T47D (cell line): Measurements from ENCODE around the gene TTC5.
"Not testable (repeated sequence)": the region's sequence is repeated elsewhere in the genome, so short reads cannot be mapped to it uniquely, and the experiment has no call there.

Experiments used
- DNase-seq, 2 experiments: peaks; one replicate each; pipeline versions ENCODE4 v3.0.0 to v3.0.0-alpha.2; 2011 to 2012; ENCODE audit warnings: low read depth in 1 of 2, low spot score in 1 of 2
- JUND ChIP-seq: IDR thresholded peaks from 2 replicates; pipeline ENCODE4 v1.6.1; 2012; ENCODE audit warnings: low read depth
- in situ Hi-C: cut with HindIII; loops from 2 replicates; pipeline ENCODE4 v1.10.0; 2016; ENCODE audit warnings: low sequenced_read_pairs, low pct_unique_long_range_greater_than_20kb

Gene TTC5

DNA sequence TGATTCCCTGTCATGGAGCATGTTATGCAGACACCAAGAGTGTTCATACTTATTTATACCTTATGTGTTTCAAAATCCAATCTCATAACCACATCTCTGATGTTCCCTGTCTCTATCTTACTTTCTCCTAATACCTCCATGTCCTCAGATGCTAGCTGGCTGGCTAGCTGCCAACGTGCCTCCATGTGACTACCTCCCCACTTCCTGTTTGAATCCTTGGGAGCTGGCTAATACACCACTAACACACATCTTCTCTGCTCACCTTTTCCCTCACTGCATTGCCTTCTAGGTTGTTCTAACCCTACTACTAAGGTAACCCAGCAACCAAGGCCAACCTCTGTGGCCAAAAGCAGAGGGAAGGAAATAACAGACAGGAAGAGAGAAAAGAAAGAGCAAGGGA is 27.3 kb downstream of the TTC5 start:
- no peak for DNase-seq
- in situ Hi-C loops, result no loop called here
- TF ChIP-seq JUND, result no peak

GRCh38 chr14:20277409-20277808 is 28.3 kb downstream of the TTC5 start:
- in situ Hi-C loops, result no loop called here
- TF ChIP-seq JUND, result no peak
- no peak for DNase-seq

GRCh38 chr14:20274062-20274461 is 31.7 kb downstream of the TTC5 start:
- no peak for TF ChIP-seq JUND
- no peak for DNase-seq
- in situ Hi-C loops, result no loop called here

DNA sequence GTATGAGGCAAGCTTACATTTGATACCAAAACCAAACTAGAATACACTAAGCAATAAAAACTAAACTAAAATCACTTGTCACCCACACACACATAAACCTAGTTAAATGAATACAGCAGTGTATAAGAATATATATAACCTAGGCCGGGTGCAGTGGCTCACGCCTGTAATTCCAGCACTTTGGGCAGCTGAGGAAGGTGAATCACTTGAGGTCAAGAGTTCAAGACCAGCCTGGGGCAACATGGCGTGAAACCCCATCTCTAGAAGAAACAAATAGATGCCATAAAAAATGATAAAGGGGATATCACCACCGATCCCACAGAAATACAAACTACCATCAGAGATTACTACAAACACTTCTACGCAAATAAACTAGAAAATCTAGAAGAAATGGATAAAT is 41.4 kb downstream of the TTC5 start:
- DNase-seq, in situ Hi-C loops: not testable (repeated sequence)

- TF ChIP-seq JUND, result no peak
- in situ Hi-C loops, result no loop called here
- DNase-seq, result no peak
These were observed 43.1 kb downstream of the TTC5 start for GRCh38 chr14:20262642-20263128.

- DNase-seq, result peak; percentile 7 to 65
- in situ Hi-C loops, result no loop called here
- no peak for TF ChIP-seq JUND
These were observed 58.0 kb downstream of the TTC5 start for GRCh38 chr14:20247646-20248246.
